ENCODE results near the gene ABHD12. TPM values are rescaled to one million over a fixed set of nuclear protein-coding genes. Genes with fewer than 3 reads are reported as not detected.

Gene ABHD12
- total RNA-seq, 1 donor from 2014 or later, result 51.3 TPM

DNA sequence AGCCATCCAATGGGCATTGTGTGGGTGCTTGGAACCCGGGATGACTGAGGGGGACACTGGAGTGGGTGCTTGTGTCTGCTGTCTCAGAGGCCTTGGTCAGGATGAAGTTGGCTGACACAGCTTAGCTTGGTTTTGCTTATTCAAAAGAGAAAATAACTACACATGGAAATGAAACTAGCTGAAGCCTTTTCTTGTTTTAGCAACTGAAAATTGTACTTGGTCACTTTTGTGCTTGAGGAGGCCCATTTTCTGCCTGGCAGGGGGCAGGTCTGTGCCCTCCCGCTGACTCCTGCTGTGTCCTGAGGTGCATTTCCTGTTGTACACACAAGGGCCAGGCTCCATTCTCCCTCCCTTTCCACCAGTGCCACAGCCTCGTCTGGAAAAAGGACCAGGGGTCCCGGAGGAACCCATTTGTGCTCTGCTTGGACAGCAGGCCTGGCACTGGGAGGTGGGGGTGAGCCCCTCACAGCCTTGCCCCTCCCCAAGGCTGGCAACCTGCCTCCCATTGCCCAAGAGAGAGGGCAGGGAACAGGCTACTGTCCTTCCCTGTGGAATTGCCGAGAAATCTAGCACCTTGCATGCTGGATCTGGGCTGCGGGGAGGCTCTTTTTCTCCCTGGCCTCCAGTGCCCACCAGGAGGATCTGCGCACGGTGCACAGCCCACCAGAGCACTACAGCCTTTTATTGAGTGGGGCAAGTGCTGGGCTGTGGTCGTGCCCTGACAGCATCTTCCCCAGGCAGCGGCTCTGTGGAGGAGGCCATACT is 93.3 kb downstream of the ABHD12 start:
- no peak for TF ChIP-seq CTCF (conservative IDR thresholded peaks at IDR 0.05)
- DNase-seq (ENCODE audit: low read depth, low spot score), result no peak
- no peaks in the 10 kb centered on the region for H3K9me3 Mint-ChIP-seq
- H3K36me3 Mint-ChIP-seq (ENCODE audit: low read depth), result no peaks in the 10 kb centered on the region
- H3K27me3 Mint-ChIP-seq (ENCODE audit: low read depth), result peaks cover 4% of the 10 kb centered on the region
- no peak overlapping the region for H3K27ac Mint-ChIP-seq (ENCODE audit: unreplicated experiment)
- peaks cover 6% of the 10 kb centered on the region for H3K4me1 Mint-ChIP-seq
- peak overlapping the region; percentile 38 for H3K4me3 Mint-ChIP-seq

- peak; percentile 45 for TF ChIP-seq CTCF (conservative IDR thresholded peaks at IDR 0.05)
Measured at GRCh38 chr20:25296094-25297093, 94.2 kb downstream of the ABHD12 start.

GRCh38 chr20:25295386-25296093 is 95.1 kb downstream of the ABHD12 start:
- H3K27me3 Mint-ChIP-seq (ENCODE audit: low read depth), result peaks cover 4% of the 10 kb centered on the region
- H3K36me3 Mint-ChIP-seq (ENCODE audit: low read depth), result no peaks in the 10 kb centered on the region
- DNase-seq (ENCODE audit: low read depth, low spot score), result no peak
- peaks cover 6% of the 10 kb centered on the region for H3K4me1 Mint-ChIP-seq
- no peak for TF ChIP-seq CTCF (conservative IDR thresholded peaks at IDR 0.05)
- H3K27ac Mint-ChIP-seq (ENCODE audit: unreplicated experiment), result peak overlapping the region; percentile 43
- H3K9me3 Mint-ChIP-seq, result no peaks in the 10 kb centered on the region
- no peak overlapping the region for H3K4me3 Mint-ChIP-seq

More at GRCh38 chr20:25296094-25297093, 94.2 kb downstream of the ABHD12 start:
- peak overlapping the region; percentile 31 for H3K4me3 Mint-ChIP-seq
- H3K27ac Mint-ChIP-seq (ENCODE audit: unreplicated experiment), result peak overlapping the region; percentile 43
- DNase-seq (ENCODE audit: low read depth, low spot score), result no peak
- H3K27me3 Mint-ChIP-seq (ENCODE audit: low read depth), result peaks cover 4% of the 10 kb centered on the region
- H3K9me3 Mint-ChIP-seq, result no peaks in the 10 kb centered on the region
- no peaks in the 10 kb centered on the region for H3K36me3 Mint-ChIP-seq (ENCODE audit: low read depth)
- H3K4me1 Mint-ChIP-seq, result peaks cover 6% of the 10 kb centered on the region

- Mint-ChIP-seq H3K9me3 (no peaks in the 10 kb centered on the region), H3K27ac (ENCODE audit: unreplicated experiment) (no peak overlapping the region), H3K27me3 (ENCODE audit: low read depth) (peaks cover 4% of the 10 kb centered on the region), H3K36me3 (ENCODE audit: low read depth) (no peaks in the 10 kb centered on the region), H3K4me3 (peak overlapping the region; percentile 23), H3K4me1 (peaks cover 6% of the 10 kb centered on the region)
- peak; percentile 74 for TF ChIP-seq CTCF (conservative IDR thresholded peaks at IDR 0.05)
- peak; percentile 58 for DNase-seq (ENCODE audit: low read depth, low spot score)
Measured at GRCh38 chr20:25294459-25295385, 95.9 kb downstream of the ABHD12 start.
